Suppressor macrophage (primary cell): ENCODE measurements around the gene PLEKHG4.

Experiments used
- DNase-seq, 4 experiments: peaks; one replicate each; pipeline ENCODE4 v3.0.0-alpha.2; 2020 to 2022
- total RNA-seq, 17 experiments: gene quantifications; one replicate each; lab custom pipeline; 2026; ENCODE audit warnings: mixed read lengths in 6 of 17, inconsistent platforms in 3 of 17; lab: John Stamatoyannopoulos, UW

Gene PLEKHG4, protein sequence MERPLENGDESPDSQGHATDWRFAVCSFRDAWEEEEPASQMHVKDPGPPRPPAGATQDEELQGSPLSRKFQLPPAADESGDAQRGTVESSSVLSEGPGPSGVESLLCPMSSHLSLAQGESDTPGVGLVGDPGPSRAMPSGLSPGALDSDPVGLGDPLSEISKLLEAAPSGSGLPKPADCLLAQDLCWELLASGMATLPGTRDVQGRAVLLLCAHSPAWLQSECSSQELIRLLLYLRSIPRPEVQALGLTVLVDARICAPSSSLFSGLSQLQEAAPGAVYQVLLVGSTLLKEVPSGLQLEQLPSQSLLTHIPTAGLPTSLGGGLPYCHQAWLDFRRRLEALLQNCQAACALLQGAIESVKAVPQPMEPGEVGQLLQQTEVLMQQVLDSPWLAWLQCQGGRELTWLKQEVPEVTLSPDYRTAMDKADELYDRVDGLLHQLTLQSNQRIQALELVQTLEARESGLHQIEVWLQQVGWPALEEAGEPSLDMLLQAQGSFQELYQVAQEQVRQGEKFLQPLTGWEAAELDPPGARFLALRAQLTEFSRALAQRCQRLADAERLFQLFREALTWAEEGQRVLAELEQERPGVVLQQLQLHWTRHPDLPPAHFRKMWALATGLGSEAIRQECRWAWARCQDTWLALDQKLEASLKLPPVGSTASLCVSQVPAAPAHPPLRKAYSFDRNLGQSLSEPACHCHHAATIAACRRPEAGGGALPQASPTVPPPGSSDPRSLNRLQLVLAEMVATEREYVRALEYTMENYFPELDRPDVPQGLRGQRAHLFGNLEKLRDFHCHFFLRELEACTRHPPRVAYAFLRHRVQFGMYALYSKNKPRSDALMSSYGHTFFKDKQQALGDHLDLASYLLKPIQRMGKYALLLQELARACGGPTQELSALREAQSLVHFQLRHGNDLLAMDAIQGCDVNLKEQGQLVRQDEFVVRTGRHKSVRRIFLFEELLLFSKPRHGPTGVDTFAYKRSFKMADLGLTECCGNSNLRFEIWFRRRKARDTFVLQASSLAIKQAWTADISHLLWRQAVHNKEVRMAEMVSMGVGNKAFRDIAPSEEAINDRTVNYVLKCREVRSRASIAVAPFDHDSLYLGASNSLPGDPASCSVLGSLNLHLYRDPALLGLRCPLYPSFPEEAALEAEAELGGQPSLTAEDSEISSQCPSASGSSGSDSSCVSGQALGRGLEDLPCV
- 1.3 to 12.6 (median 3.8) reads per million in 17 experiments for total RNA-seq

DNA sequence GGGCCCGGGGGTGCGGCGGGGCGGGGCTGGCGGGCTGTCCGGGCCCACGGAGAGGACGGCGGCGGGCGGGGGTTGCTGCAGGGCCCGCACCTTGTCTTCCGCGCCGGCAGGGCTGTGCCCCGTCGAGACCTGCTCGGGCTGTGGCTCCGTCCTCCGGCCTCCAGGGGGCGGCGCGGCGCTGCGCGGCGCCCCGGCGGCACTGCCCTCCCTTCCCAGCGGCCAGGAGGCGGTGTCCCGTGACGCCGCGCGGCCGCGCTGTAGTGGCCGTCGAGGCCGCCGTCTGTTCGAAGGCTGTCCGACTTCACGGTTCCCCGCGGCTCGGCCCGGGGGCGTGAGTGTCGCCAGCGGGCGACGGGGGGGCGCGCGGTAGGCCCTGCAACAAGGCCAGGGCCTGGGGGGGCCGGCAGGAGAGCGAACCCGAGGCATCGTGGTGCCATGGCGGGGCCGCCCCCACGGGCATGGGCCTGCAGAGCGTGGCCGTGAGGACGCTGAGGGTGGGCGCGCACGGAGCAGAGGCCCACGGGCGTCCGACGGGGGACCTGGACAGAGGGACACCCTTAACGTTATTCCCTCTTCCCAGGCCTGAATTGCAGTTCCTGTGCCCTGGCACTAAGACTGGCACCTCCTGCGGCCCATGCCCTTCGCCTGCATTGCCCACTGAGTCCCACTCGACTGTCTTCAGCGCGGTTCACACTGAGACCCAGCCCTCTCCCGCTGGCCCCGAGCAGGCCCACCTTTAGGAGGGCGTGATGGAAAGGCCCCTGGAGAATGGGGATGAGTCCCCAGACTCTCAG lies at the start of gene PLEKHG4:
Gene PLEKHG4 (plus strand): TSS at position 237 of the 794 bp plus-strand sequence. CDS start 513 bp downstream, at position 750.
- DNase-seq = peak; percentile 78 to 91 (median 84)

DNA sequence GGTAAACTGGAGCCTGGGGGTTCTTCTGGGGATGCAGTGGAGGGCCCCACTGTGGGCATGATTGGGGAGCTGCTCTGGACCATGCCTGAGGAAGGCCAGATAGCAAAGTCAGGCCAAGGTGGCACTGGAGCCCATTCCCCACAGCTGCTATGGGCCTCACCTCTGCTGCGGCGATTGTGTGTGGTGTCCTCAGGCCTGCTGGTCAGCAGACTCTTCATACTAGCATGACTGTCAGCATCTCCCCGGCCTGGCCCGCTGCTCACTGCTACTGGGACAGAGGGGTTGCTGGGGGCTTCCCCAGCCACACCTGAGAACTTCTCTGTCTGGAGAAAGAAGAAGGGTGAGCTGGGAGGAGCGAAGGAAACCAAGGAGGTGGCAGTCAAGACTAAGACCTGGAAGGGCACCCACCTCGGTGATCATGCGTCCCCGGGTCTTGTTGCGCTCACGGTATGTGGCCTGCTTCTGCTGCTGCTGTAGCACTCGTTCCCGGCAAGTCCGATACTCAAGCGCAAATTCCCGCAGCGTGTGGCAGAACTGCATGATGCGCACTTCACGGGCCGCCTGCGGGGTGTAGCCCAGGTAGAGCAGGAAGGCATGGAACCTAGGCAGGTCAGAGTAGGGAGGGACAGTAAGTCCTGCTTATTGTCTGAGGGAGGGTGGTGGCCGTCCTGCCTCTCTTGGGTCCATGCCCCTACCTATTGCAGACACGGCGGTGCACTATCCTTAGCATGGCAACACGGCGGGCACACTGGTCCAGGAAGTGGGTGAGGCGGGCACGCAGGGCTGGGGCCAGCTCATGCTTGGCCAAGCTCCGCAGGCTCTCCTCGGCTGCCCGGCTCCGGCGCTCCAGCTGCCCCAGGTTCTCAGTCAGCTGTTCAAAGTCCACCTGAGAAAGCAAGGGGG lies 49.2 kb upstream of the PLEKHG4 start:
- no peak for DNase-seq

DNA sequence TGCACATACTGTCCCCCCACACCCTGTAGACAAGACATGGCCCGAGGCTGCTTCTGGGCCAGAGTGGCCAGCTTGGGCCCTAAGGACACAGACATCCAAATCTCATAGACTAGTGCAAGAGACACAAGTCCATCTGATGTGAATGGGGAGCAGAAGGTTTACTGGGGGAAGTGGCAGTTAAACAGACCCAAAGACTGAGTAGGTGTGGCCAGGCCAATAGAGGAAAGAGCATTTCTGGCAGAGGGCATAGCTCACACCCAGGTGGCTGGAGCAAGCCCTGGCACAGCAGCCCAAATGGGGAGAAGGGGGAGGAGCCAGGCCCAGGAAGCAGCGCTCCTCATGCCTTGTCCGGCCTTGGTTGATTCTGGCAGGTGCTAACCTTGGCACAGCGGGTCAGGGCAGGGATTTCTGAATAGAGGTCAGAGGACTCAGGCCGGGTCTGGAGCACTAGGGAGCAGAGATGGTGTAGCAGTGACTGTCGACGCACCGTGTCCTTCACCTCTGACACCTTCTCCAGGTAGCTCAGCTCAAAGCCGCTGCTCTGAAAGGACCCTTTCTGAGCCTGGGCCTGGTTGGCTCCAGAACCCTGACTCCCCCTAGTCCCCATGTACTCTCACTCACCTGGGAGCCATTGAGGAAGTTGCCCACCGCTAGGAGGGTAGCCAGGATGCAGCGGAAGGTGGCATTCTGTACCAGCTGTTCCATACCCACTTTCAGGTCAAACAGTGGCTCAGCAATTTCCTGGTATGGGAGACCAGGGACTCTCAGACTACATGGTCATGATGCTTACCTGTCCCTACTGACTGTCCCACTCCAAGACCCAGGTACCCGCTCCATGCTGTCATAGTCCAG lies 48.3 kb upstream of the PLEKHG4 start:
- DNase-seq = no peak

DNA sequence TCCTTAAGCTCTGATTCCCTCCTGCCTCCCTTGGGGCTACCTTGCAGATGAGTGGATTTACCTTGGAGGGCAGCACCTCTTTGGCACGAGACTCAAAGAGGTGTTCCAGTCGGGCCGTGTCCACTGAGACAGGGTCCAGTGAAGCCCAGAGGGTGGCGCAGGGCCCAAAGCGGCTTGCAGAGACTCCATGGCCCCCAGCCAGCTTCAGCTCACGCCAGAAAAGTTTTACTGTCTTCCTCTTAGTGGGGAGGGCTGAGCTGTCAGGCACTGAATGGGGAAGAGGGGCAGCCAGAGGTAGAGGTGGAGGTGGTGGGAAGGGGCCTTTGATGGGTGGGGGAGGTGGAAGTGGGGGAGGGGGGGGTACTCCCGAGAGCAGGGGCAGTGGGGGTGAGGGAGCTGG lies 45.7 kb upstream of the PLEKHG4 start:
- no peak for DNase-seq

DNA sequence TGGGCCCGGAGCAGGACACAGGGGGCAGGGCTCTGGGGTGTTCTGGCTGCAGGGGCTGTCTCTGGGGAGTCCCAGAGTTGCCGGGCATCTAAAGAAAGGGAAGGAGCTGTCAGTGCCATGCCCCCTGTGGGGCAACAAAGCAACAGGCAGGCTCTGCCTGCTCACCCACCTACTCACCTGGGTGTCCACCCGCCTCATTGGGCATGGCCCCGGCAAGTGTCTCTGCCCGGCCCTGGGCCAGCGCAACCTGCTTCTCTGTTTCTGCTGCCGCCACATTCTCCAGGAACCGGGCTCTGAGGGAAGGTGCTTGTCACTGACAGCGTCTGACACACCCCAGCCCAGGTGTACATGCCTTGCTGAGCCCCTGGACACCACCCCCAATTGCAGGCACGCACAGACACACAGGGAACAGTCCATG lies 45.1 kb upstream of the PLEKHG4 start:
- no peak for DNase-seq

DNA sequence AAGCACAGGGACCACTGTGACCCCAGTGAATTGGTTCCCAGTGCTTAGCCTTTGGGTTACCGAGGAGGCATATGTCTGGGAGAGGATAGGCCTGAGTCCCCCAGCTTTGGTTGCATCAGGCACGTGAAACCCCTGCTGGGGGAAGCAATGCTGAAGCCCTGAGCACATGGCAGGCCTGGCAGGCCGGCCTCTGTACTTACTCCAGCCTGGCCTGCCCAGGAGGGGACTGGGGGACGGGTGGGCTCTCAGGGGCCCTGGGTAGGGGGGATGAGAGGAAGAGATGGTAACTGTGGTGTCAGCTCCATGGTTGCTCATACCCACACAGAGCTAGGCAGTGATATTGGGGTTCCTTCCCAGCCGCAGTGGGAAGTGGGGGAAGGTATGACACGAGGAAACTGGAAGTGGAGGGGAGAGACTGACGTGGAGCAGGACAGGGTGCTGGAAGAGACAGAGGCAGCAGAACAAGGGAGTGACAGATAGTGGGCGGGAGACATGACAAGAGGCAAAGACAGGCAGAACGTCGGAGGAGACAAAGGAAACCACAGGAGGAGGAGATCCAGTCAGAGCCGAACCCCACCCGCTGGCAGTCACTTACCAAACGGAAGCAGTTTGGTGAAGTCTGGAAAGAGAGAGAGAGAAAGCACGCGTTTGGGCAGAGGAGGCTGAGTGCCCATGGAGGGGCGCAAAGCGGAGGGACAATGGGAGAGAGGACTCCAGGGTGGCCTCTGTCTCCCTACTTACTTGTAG lies 43.3 kb upstream of the PLEKHG4 start:
- DNase-seq = peak in 2 of 4 experiments; percentile 21 to 43

DNA sequence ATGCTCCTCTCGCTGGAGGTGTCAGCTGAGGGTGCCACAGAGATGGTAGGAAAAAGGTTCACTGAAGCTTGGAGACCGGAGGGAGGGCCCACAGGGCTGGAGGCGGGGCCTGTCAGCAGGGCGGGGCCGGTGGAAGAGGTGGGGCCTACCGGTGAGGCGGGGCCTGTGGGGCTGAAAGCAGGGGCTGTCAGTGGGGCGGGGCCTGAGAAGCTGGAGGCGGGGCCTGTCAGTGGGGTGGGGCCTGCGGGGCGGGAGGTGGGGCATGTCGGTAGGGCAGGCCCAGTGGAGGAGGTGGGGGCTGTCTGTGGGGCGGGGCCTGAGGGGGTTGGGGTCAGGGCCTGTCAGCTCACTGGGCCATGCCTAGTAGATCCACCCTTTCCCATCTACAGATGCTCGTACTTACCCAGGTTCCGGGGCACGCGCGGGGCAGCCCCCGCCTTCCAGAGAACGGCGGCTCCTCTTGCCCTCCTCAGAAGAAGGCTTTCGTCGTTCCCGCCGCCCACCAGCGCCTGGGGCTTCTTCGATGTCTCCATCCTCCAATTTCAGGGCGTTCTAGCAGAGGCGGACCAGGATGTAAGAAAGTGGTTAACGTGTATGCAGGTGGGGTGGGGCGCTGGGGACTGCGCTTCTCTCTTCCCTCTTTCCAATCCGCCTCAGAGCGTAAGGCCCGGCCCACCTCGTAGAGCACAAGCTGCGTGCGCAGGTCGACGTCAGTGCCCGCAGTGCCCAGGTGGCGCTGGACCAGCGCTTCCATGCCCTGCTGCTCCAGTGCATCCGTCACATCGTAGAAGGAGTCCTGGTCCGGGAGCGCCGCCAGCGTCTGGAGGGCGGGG lies 42.6 kb upstream of the PLEKHG4 start:
- peak; percentile 49 to 75 (median 56) for DNase-seq

DNA sequence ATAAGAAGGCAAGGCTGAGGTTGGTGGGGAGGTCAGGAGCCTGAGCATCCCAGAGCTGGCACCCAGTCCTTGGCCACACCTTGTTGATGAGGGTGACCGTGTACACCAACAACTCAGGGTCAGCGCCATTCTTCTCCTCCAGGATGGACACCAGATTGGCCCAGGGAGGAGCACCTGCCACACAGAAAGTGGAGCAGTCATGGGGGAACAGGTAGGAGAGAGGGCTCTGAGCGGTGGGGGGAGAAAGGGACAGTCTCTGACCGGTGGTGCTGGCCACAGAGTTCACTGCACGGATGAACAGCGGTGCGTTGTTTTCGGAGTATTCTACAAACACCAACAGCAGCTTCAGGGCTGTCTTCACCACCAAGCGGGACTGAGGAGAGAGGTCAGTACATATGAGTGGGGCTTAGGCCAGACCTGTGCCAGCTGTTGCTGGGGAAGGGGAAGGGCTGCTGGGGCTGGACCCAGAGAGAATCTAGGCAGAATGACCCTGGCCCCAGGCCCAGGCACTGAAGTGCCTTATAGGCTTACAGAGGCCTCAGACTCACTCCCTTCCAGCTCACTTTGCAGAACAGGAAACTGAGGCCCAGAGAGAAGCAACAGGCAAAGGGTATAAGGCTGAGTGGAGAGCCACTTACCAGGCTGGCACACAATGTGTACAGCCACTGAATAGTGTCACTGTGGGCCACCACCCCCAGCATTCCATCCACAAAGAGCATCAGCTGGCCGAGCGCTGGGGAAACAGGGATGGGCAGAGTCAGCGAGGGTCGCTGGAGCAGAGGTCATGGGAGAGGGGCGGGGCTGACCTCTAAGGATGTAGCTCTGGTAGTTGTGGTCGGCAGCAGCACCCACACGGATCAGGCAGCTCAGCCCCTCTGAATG lies 41.7 kb upstream of the PLEKHG4 start:
- DNase-seq = no peak

DNA sequence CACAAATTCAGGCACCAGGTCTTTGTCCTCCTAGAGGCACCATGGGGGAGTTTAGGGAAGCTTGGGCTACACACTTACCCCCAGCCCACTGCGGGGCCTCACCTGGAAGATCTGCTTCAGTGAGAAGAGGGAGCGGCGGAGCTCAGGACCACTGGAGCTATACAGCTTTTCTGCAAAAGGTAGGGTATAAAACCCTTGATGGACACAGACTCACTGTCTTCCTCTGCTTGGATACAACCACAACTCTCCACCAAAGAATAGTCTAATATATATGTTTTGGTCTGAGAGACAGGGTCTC lies 41.1 kb upstream of the PLEKHG4 start:
- no peak for DNase-seq

DNA sequence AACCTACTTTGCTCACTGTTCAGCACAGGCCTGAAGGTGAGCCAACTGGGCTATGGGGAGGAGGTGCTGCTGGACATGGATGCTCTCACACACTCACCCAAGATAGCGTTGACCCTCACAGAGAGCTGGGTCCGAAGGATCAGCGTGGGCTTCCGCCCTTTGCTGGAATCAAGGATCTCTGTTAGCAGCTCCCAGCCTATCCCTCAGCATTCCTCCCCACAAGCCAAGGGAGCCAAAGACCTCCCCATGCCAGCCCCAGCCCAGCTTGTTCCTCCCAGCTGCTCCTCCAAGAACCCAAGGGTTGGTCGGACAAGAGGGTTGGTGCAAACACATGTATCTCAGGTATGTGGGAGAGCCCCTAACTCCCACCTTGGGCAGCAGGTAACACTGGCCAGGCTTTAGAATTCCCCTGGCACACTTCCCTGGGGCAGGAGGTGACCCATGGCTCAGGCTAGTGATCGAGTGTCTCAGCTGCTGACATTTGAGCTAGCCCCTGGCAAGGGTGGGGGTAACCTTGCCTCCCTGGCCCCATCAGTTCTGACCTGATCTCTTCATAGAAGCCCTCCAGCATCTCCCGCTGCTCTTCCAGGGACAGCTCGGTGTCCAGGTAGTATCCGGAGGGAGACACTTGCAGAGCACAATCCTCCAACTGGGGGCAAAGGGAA lies 40.4 kb upstream of the PLEKHG4 start:
- no peak for DNase-seq

DNA sequence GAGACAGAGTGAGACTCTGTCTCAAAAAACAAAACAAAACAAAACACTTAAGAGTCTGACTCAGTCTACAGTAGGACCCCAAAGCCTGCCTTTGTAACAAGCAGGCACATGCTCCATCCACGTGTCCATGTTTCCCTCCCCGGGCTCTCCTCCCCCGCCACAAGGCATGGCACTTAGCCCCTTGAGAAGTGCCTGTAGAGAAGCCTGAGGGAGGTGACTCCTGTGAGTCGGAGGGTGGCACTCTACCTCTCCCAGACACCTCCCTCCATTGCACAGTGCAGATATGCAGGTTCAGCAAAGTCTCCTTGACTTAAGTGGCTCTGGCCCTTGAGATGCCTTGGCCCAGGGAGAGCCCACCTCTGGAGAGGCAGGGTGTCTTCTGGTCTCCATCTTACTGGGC lies 38.8 kb upstream of the PLEKHG4 start:
- no peak for DNase-seq

DNA sequence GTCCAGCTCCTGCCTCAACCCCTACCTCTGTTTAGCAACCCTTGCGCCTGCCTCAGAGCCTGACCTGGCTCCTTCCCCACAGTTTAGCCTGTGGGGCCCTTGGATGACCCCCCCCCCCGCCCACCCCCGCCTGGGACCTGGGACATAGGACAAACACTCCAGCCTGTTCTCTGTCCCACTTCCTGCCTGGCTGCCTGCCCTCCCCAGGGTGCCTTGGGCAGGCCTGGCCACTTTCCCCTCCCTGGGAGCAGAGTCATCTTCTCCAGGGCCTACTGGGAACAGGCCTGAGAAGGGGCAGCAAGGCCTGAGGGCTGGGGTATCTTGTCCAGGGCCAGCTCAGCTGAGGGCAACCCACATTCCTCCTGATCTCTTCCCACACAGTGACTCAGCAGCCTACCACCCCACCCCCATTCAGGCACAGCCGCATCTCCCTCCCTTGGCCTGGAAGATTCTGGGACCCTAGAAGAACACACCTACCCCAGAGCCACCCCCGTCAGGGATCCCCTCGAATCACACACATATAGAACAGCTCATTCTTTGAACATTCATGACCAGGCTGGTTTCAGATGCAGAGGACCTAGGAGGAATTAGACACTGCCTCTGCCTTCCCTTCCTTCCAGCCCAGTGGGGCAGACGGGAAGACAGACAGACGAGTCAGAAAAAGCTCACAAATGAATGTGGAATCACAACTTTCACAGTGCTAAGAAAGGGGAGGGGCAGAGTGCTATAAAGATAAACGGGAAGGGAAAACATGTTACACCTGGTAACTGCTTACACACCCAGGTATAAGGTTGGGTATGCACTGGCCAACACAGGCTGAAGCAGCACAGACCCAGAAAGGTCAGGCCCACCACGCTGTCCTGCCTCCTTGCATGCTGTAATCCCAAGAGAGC lies 38.1 kb upstream of the PLEKHG4 start:
- peak; percentile 26 to 79 (median 70) for DNase-seq

DNA sequence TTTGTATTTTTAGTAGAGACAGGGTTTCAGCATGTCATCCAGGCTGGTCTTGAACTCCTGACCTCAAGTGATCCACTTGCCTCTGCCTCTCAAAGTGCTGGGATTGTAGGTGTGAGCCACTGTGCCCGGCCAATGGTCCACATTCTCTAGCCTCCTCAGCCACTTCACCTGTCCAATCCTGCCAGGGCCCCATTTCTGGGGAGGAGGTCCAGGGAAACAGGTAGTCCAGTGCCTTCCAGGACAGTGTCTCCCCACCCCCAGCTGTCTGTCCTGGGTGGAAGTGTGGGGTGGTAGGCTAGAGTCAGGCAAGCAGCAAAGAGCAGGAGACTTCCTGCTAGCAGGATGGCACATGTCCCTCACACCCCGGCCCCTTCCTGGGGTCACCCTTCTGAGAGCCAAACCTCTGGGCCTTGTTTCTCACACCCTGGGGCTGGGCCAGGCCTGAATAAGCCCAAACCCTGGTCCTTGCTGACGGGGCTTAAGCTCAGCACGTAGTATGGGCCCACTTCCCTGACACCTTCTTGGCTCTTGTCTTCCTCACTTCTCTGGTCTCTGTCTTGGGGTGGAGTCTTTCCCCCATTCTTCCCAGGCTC lies 37.1 kb upstream of the PLEKHG4 start:
- DNase-seq = peak in 2 of 4 experiments; percentile 21 to 26

DNA sequence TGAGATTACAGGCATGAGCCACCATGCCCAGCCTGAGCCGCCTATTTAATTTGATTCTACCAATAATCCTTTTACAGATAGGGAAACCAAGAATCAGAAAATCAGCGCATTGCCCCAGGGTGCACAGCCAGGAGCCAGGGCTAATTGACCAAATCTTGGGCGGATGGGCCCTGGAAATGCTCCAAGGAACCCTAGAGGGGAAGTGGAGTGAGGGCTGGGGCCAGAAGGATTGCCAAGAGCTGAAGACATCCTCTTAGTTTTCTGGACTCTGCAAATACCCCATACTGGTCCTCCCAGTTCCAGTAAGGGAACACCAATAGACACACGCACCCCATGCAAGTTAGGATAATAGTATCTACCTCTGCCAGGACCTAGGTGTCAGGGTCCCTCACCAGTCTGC lies 35.9 kb upstream of the PLEKHG4 start:
- DNase-seq = peak; percentile 73 to 84 (median 80)
